Lung microvascular endothelial cell (primary cell): ENCODE results near the gene PAX2. TPM values are rescaled to one million over a fixed set of nuclear protein-coding genes. Genes with fewer than 3 reads are reported as not detected.
A peak's percentile ranks its signal among the peaks of the same experiment; 100 is the strongest.

Experiments used
- DNase-seq, 2 donors: peaks; one replicate each; pipeline versions ENCODE4 v3.0.0 to v3.0.0-alpha.2; 2010; ENCODE audit warnings: low read depth in 2 of 2
- total RNA-seq: library from RNA; depleted of rRNA; stranded (reverse); fragments of >200 nt; gene quantifications from 2 replicates; pipeline ENCODE4 v1.2.1, GENCODE V29; 2014

Gene PAX2
- total RNA-seq, 1 donor from 2014 or later, result not detected

DNA sequence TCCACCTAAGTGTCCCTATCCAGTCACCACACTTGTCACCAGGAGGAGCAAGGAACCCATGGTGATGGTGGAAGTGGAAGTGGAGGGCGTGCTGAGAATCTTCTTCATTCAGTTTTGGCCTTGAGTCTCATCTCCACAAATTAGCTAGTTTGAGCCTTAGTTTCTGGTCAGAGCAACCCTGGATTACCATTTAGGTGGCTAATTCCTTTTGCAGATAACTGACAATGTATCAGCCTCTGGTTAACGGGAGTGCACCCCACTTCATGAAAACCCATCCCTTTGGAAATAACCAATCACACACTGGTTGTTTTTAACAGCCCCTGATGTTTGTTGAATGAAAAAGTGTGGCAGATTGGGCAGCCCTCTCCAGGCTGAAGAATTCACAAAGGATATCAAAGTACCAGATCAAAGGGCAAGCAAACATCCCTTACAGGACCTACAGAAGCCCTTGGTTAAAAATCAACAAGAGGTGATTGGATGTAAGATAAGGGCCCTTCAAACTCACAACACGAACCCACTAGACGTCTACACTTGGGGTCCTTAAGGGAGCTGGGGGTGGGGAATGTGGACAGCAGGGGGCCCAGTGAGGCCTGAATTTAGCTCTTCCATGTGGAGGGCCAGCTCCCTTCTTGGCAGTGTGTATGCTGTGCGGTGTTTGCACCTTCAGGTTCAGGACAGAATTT, 130.2 kb downstream of the PAX2 start:
- DNase-seq, result no peak

DNA sequence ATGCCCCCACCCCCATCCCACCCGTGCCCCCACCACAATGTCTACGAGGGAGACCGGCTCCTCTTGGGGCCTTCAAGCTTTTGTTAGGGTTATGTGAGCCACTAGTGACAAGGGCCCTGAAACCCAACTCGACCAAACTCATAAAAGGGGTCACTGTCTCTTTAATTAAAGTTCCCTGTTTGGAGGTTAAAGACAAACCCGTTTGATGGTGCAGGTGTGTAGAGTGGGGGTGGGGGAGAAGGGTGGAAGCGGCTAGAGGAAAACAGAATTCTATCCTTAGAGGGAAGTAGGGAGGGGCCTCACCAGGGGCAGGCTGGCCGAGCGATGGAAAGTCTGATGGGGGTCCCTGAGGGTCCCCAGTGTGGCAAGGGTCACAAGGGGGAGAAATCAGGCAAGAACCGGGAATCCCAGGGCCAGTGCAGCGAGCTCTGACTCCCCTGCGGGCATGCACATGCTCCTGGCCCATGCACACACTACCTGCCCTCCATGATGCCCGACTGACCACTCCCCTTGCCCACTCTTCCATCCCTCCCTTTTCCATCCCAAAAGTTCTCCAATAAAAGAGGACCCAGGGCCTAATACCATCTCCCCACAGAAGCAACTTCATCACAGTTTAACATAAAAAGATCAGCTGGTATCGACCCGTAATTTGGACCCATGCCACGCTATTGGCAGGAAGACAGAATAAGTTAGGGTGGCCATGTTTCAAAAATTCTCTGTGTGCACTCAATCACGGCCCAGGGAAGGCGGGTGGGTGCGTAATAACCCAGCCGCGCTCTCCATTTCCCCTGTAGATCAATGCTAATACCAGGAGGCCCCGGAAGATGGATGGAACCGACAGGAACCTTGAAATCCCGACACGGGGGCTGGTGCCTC, 131.4 kb downstream of the PAX2 start:
- no peak for DNase-seq

DNA sequence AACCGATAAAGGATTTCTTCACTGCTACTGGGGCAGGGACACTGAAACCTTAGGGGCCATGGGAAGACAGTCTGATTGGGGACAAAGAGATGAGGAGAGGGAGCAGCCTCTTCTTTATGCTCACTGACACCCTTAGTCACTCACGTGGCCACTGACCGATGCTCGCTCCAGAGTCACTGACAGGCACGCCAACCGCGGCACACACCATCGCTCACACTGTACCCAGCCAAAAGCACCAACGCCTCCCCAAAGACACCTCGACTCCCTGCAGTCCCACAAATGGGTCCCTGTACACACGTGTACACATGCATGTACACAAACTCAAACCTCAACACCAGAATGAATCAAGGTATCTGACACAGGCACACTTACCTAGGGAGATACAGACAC, 132.1 kb downstream of the PAX2 start:
- DNase-seq, result no peak

DNA sequence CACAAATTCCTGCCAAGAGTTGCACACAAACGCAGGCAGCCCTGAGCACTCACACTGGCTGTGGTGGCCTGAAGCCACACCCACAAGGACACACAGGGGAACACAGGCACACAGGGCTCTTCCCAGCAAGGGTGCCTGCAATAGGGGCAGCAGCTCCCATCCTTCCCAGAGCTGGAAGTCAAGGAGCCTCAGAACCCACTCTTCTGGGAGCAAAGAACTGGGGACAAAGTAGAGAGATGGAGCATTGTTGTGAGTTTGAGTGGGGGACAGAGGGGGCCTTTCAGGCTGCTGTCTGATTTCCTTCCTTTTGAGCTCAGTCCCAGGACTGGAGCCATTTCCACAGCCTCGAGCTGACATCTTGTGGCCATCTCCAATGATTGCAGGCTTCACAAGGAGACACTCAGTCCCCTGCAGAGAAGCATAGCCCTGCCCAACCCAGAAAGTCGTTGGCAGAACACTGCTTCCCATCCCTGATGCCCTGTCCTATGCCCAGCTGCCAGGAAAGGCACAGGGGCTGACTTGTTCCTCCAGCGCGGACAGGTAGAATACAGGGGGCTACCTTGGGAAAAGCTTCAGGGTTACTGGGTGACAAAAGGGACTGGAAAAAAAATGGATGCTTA, 133.0 kb downstream of the PAX2 start:
- peak; percentile 76 to 82 for DNase-seq

Other genes with a start within 250 kb of the PAX2 start
- gene SEC31B, start 225.7 kb upstream of the PAX2 start, total RNA-seq, result 0.65 and 2.0 TPM in 2 replicates
- 152 and 182 TPM in 2 replicates for gene NDUFB8, start 215.7 kb upstream of the PAX2 start, total RNA-seq
- gene HIF1AN, start 209.6 kb upstream of the PAX2 start, total RNA-seq, result 5.4 and 6.3 TPM in 2 replicates
- 13.1 and 21.2 TPM in 2 replicates for gene SLF2, start 167.4 kb downstream of the PAX2 start, total RNA-seq
- 0.65 and 0.99 TPM in 2 replicates for gene SEMA4G, start 223.9 kb downstream of the PAX2 start, total RNA-seq
- gene MRPL43, start 241.9 kb downstream of the PAX2 start, total RNA-seq, result 45.8 and 46.4 TPM in 2 replicates
- 3.5 and 6.3 TPM in 2 replicates for gene TWNK, start 242.0 kb downstream of the PAX2 start, total RNA-seq